Hematopoietic multipotent progenitor cell treated with erythropoietin and hydrocortisone succinate and interleukin-3 and kit ligand, for 17 days (in vitro differentiated cells): Measurements from ENCODE around the gene NSUN4.
"Not testable (repeated sequence)": the region's sequence is repeated elsewhere in the genome, so short reads cannot be mapped to it uniquely, and the experiment has no call there.

Source experiments
- DNase-seq: peaks from one replicate; pipeline ENCODE4 v3.0.0-alpha.2; 2015; ENCODE audit warnings: low spot score

Gene NSUN4

DNA sequence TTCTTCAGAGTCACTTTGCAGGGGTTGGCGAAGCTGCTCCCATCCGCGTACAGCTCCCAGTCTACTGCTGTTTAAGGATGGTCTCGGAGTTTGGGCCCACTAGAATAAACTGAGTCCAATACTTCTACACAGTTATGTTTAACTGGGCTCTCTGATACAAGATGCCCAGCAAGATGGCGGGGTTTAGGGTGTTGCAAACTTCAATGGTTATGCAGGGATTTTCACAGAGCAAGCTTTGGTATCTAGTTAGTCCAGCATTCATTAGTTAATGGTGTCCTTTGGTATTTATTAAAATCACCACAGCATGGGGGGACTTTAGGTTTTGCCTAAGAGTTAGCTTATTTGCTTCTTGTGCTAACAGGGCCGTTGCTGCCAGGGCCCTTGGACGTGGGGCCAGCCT, 12.4 kb upstream of the NSUN4 start:
- DNase-seq = not testable (repeated sequence)

- not testable (repeated sequence) for DNase-seq
These were observed 10.8 kb upstream of the NSUN4 start for GRCh38 chr1:46329807-46330206.

GRCh38 chr1:46330381-46330780, 10.2 kb upstream of the NSUN4 start:
- DNase-seq = not testable (repeated sequence)

DNA sequence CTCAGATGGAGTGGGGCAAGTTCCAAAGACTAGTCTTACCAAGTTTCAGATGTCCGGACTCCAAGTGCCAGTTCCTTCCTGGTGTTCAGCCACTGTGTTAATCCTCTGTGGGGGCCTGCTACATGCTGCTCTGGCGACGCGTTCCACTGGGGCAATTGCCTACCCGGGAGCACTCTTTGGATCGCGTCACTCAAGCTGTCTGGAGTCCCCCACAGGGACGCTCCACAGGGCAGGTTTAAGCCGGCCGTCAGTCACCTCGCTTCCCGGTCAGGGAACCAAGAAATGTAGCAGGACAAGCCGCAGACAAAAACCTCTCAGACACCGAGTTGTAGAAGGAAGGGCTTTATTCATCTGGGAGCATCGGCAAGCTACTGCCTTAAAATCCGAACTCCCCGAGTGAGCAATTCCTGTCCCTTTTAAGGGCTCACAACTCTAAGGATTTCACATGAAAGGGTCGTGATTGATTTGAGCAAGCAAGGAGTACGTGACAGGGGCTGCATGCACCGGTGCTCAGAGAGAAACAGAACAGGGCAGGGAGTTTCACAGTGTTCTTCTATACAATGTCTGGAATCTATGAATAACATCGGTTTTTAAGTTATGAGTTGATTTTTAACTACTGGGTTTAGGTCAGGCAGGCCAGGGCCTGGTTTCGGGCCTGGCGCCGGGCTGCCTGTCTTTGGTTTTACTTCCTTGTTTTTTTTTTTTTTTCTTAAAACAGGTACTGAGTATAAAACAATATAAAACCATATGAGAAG, 8.6 kb upstream of the NSUN4 start:
- DNase-seq = not testable (repeated sequence)

DNA sequence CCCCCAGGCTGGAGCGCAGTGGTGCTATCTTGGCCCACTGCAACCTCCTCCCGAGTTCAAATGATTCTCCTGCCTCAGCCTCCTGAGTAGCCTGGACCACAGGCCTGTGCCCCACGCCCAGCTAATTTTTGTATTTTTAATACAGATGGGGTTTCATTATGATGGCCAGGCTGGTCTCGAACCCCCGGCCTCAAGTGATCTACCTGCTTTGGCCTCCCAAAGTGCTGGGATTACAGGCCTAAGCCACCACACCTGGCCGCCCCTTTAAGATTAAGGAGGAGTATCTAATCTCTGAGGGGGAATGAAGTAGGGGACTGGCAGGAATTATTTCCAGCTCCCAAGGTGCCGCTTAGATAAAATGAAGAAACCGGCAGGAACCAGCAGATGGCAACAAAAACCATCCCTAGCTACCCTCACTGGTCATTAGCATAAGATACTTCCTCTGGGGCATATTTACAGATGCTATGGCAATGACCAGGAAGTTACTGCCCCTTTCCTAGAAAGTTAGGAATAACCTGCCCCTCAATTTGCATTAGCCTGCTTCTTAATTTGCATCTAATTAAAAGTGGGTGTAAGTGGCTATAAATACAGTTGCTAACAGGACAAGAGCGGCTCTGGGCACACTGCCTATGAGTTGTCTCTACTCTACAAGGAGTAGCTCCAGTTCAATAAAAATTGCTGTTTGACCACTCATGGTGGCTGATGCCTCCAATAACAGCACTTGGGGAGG, 7.1 kb upstream of the NSUN4 start:
- peak; percentile 41 for DNase-seq

DNA sequence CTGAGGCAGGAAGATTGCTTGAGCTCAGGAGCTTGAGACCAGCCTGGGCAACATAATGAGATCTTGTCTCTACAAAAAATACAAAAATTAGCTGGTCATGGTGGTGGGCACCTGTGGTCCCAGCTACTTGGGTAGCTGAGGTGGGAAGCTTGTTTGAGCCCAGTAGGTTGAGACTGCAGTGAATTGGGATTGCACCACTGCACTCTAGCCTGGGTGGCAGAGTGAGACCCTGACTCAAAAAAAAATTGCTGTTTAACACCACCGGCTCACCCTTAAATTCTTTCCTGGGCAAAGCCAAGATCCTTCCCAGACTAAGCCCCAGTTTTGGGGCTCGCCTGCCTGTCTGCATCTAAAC, 6.6 kb upstream of the NSUN4 start:
- DNase-seq = no peak

GRCh38 chr1:46335081-46335480, 5.5 kb upstream of the NSUN4 start:
- no peak for DNase-seq

DNA sequence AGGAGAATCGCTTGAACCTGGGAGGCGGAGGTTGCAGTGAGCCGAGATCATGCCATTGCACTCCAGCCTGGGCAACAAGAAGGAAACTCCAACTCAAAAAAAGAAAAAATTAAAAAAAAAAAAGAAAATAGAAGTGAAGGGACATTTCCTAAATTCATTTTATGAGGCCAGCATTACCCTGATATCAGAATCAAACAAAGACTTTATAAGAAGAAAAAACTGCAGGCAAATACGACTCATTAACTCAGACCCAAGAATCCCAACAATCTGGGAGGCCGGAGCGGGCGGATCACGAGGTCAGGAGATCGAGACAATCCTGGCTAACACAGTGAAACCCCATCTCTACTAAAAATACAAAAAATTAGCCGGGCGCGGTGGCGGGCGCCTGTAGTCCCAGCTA, 3.2 kb upstream of the NSUN4 start:
- DNase-seq = not testable (repeated sequence)

GRCh38 chr1:46341222-46342083, 846 bp downstream of the NSUN4 start:
- DNase-seq = no peak

DNA sequence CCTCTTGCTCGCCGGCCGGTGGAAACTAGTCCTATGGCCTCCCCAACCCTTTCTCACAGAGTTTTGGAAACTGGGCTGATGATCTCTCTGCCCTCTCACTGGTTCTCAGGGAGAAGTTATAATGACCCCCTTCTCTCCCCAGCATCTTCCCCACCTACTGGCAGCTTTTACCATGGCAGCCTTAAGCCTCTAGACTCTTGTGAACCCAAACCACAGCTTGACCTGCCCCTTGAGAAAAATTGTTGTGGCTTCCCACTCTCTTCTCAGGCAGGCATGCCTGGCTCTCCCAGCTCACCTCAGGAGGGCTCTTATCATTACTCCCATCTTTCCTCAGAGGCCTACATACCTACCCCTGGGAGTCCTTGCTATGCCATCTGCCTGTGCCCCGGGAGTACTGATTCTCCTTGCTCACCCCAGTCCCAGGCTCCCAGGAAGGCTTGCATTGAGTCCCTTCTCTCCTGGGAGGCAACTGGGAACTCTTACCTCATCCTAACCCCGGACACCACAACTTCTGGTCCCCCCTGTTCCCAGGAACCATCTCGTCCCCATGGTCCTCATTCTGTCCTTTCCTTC, 1.6 kb downstream of the NSUN4 start:
- no peak for DNase-seq

- DNase-seq = no peak
These were observed 2.2 kb downstream of the NSUN4 start for GRCh38 chr1:46342677-46343350.

- no peak for DNase-seq
These were observed 2.7 kb downstream of the NSUN4 start for GRCh38 chr1:46343351-46343695.

DNA sequence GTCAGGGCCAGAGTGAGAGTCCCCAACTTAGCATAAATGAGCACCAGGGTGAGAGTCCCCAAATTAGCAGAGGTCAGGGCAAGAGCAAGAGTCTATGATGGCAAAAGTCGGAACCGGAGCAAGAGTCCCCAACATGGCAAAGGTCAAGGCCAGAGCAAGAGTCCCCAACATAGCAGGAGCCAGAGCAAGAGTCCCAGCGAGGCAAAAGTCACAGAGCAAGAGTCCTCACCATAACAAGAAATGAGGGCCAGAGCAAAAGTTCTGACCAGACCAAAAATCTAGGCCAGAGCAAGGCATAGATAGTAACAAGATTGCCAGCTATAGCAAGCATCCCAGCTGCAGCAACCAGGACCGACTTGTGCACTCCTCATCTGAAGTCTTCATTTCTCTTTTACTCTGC, 3.1 kb downstream of the NSUN4 start:
- no peak for DNase-seq

DNA sequence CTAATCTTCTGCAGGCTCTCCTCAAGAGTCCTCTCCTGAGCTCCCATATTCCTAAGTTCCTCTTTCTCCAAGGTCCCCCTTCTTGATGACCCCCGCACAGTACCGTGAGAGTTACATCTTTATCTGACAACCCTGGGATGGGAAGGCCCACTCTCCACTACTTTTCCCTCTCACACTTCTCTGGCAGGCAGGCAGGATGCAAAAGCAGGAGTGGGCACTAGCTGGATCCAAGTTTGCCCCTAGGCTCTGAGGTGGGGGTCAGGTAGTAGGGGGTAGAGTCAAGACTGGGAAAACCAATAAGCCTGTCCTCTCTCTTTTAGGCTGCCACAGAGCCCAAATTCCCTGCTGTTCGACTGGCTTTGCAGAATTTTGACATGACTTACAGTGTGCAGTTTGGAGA, 3.9 kb downstream of the NSUN4 start:
- DNase-seq = no peak

GRCh38 chr1:46345281-46345680, 4.7 kb downstream of the NSUN4 start:
- no peak for DNase-seq

GRCh38 chr1:46352363-46352762, 11.8 kb downstream of the NSUN4 start:
- no peak for DNase-seq

GRCh38 chr1:46355920-46356319, 15.3 kb downstream of the NSUN4 start:
- DNase-seq = not testable (repeated sequence)

DNA sequence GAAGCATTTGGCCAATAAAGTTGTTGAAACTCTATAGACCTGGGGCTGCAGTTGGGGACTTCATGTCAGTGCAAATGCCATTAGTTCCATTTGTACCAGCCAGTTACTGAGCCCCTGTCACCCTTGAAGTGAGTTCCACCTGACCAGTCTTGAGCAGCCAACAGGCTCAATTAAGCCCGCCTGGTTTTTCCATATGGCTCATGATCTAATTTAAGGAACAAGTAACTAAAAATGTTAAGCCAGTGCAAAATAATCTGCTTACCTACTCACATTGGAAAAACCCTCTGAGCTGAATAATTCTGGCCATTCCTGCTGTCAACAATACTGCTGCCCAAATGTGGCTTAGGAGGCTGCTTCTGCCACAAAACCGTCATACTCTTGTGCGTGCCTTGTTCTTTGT, 21.6 kb downstream of the NSUN4 start:
- DNase-seq = no peak

DNA sequence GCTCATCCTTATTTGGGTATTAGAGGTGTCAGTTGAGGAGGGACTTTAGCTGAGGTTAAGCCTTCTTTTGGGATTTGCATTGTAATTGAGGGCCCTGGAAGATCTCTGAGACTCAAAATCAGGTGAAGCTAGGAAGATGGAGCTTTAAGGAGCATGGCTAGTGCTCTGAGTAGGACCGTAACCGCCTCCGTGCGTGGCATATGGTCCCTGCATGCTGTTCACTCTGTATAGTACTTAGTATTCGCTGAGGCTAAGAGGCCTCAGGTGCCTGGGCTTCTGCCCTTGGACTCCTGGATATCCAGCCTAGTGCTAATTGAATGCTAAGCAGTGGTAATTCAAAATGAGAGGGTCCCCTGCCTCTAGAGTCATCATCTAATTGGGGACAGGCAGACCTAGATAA, 22.5 kb downstream of the NSUN4 start:
- no peak for DNase-seq

GRCh38 chr1:46364612-46365011, 24.0 kb downstream of the NSUN4 start:
- DNase-seq = no peak

DNA sequence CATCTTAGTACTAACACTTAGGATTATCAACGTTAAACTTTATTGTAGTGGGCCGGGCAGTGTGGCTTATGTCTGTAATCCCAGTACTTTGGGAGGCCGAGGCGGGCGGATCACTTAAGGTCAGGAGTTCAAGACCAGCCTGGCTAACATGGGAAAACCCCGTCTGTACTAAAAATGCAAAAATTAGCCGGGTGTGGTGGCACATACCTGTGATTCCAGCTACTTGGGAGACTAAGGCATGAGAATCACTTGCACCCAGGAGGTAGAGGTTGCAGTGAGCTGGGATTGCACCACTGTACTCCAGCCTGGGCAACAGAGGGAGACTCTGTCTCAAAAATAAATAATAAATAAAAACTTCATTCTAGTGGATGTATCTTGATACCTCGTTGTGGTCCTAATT, 25.2 kb downstream of the NSUN4 start:
- not testable (repeated sequence) for DNase-seq

DNA sequence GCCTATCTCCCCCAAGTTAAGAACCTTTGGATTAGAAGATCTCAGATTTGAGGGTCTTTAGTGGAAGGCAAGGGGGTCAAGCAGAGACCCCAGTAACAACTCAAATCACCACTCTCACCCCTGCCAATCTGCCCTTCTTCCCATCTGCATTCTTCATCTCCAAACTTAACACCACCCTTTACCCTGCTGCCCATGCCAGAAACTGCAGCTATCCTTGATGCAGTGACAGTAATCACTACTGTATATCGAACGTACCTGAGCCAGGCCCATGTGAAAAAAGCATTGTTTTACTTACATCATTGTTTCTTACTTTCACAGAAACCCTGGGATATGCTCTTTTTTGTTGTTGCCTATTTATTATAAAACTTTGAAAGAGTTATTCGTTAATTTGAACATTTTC, 26.5 kb downstream of the NSUN4 start:
- no peak for DNase-seq
